Peyer's patch (tissue), 4 donors: Measurements from ENCODE around the gene CELF4.

Experiments used
- POLR2A ChIP-seq, 2 donors: fragments of 450-650 bp; IDR thresholded peaks; one replicate each; pipeline ENCODE4 v1.5.1; 2017; ENCODE audit warnings: antibody characterized with exemption in 2 of 2, mild to moderate bottlenecking in 2 of 2, moderate library complexity in 2 of 2
- TF ChIP-seq, protein P1 (sequence below), 6 experiments: fragments of 450-650 bp in 4 of 6; fragments of 200-600 bp in 2 of 6; sonication (generic) in 1 of 6; IDR thresholded peaks; one replicate each; pipeline ENCODE4 v1.5.1; 2017 to 2019; ENCODE audit warnings: antibody characterized with exemption in 6 of 6, mild to moderate bottlenecking in 3 of 6, moderate library complexity in 1 of 6

DNA sequence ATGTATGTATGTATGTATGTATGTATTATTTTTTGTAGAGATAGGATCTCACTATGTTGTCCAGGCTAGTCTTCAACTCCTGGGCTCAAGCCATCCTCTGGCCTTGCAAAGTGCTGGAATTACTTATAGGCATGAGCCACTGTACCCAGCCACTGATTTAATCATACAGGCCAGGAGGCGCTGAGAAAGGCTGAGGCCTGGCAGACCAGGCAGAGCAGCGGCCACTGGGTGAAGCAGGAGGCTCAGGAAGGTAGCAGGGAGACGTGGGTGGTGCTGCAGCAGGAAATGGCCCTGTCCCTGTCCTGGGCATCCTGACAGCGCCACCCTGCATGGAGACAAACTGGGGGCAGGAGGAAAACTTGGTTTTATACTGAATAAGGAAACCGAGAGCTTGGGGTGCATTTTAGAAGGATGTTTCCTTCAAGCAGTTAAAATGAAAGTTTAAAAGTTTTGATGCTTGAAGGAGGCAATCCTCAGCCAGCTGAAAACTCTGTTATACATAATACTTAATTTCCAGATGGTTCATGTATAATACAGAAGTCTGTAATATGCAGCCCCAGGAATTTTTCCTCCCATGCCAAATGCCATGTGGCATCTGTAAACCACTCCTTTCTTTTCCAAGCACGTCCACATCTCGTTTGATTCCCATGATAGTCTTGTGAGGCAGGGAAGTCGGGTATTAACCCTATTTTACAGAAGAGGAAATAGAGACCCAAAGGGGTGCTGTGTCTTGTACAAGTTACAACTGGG is 182.4 kb downstream of the CELF4 start:
- TF ChIP-seq, protein P1, sequence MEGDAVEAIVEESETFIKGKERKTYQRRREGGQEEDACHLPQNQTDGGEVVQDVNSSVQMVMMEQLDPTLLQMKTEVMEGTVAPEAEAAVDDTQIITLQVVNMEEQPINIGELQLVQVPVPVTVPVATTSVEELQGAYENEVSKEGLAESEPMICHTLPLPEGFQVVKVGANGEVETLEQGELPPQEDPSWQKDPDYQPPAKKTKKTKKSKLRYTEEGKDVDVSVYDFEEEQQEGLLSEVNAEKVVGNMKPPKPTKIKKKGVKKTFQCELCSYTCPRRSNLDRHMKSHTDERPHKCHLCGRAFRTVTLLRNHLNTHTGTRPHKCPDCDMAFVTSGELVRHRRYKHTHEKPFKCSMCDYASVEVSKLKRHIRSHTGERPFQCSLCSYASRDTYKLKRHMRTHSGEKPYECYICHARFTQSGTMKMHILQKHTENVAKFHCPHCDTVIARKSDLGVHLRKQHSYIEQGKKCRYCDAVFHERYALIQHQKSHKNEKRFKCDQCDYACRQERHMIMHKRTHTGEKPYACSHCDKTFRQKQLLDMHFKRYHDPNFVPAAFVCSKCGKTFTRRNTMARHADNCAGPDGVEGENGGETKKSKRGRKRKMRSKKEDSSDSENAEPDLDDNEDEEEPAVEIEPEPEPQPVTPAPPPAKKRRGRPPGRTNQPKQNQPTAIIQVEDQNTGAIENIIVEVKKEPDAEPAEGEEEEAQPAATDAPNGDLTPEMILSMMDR (IDR thresholded peaks at IDR 0.05): no peak
- no peak for TF ChIP-seq POLR2A (IDR thresholded peaks at IDR 0.05)
